ENCODE data around the gene SFRP2.

SFRP2 gene

GRCh38 chr4:153784166-153784699, 4.7 kb downstream of the SFRP2 start:
- H3K36me3 ChIP-seq (ENCODE audit: control insufficient read depth, insufficient read depth, low read length) = peaks cover 66% of the 10 kb centered on the region
- H3K27me3 ChIP-seq (ENCODE audit: control insufficient read depth, insufficient read depth, low read length) = peaks cover 18% of the 10 kb centered on the region
- no peak overlapping the region for H3K27ac ChIP-seq (ENCODE audit: low read depth, low read length)
- H3K9ac ChIP-seq (ENCODE audit: low read length) = no peak overlapping the region
- H3K9me3 ChIP-seq (ENCODE audit: control insufficient read depth, insufficient read depth, low read depth, low read length) = no peaks in the 10 kb centered on the region
- no peak overlapping the region for H3K4me3 ChIP-seq (ENCODE audit: low read depth, low read length)
- H3K4me1 ChIP-seq (ENCODE audit: control insufficient read depth, insufficient read depth, low read length) = peaks cover 25% of the 10 kb centered on the region

GRCh38 chr4:153782581-153782980, 6.3 kb downstream of the SFRP2 start:
- H3K27me3 ChIP-seq (ENCODE audit: control insufficient read depth, insufficient read depth, low read length) = peaks cover 2% of the 10 kb centered on the region; the same call in 1 of the 2 replicates
- H3K9ac ChIP-seq (ENCODE audit: low read length) = no peak overlapping the region
- peaks cover 63% of the 10 kb centered on the region for H3K36me3 ChIP-seq (ENCODE audit: control insufficient read depth, insufficient read depth, low read length)
- no peaks in the 10 kb centered on the region; the same call in 1 of the 2 replicates for H3K9me3 ChIP-seq (ENCODE audit: control insufficient read depth, insufficient read depth, low read depth, low read length)
- H3K4me1 ChIP-seq (ENCODE audit: control insufficient read depth, insufficient read depth, low read length) = peaks cover 22% of the 10 kb centered on the region
- H3K27ac ChIP-seq (ENCODE audit: low read depth, low read length) = no peak overlapping the region
- no peak overlapping the region for H3K4me3 ChIP-seq (ENCODE audit: low read depth, low read length)

GRCh38 chr4:153781717-153782416, 7.0 kb downstream of the SFRP2 start:
- Histone ChIP-seq H3K9me3 (ENCODE audit: control insufficient read depth, insufficient read depth, low read depth, low read length) (no peaks in the 10 kb centered on the region; the same call in 1 of the 2 replicates), H3K27ac (ENCODE audit: low read depth, low read length) (no peak overlapping the region), H3K27me3 (ENCODE audit: control insufficient read depth, insufficient read depth, low read length) (no peaks in the 10 kb centered on the region), H3K4me1 (ENCODE audit: control insufficient read depth, insufficient read depth, low read length) (peaks cover 22% of the 10 kb centered on the region), H3K4me3 (ENCODE audit: low read depth, low read length) (no peak overlapping the region), H3K36me3 (ENCODE audit: control insufficient read depth, insufficient read depth, low read length) (peaks cover 60% of the 10 kb centered on the region), H3K9ac (ENCODE audit: low read length) (no peak overlapping the region)

GRCh38 chr4:153781280-153781679, 7.6 kb downstream of the SFRP2 start:
- H3K4me3 ChIP-seq (ENCODE audit: low read depth, low read length) = no peak overlapping the region
- H3K9me3 ChIP-seq (ENCODE audit: control insufficient read depth, insufficient read depth, low read depth, low read length) = no peaks in the 10 kb centered on the region; the same call in 1 of the 2 replicates
- H3K27ac ChIP-seq (ENCODE audit: low read depth, low read length) = no peak overlapping the region
- H3K36me3 ChIP-seq (ENCODE audit: control insufficient read depth, insufficient read depth, low read length) = peaks cover 57% of the 10 kb centered on the region
- peaks cover 19% of the 10 kb centered on the region; the same call in 1 of the 2 replicates for H3K4me1 ChIP-seq (ENCODE audit: control insufficient read depth, insufficient read depth, low read length)
- no peak overlapping the region for H3K9ac ChIP-seq (ENCODE audit: low read length)
- no peaks in the 10 kb centered on the region for H3K27me3 ChIP-seq (ENCODE audit: control insufficient read depth, insufficient read depth, low read length)

- Histone ChIP-seq H3K36me3 (ENCODE audit: control insufficient read depth, insufficient read depth, low read length) (peaks cover 55% of the 10 kb centered on the region), H3K27ac (ENCODE audit: low read depth, low read length) (no peak overlapping the region), H3K4me3 (ENCODE audit: low read depth, low read length) (no peak overlapping the region), H3K9me3 (ENCODE audit: control insufficient read depth, insufficient read depth, low read depth, low read length) (no peaks in the 10 kb centered on the region; the same call in 1 of the 2 replicates), H3K9ac (ENCODE audit: low read length) (no peak overlapping the region), H3K27me3 (ENCODE audit: control insufficient read depth, insufficient read depth, low read length) (no peaks in the 10 kb centered on the region), H3K4me1 (ENCODE audit: control insufficient read depth, insufficient read depth, low read length) (0 out of 2 replicates have a peak, but pooled peaks cover 15% of the 10 kb centered on the region)
Measured at GRCh38 chr4:153780876-153781275, 8.0 kb downstream of the SFRP2 start.

- H3K4me3 ChIP-seq (ENCODE audit: low read depth, low read length) = no peak overlapping the region
- H3K9ac ChIP-seq (ENCODE audit: low read length) = no peak overlapping the region
- H3K9me3 ChIP-seq (ENCODE audit: control insufficient read depth, insufficient read depth, low read depth, low read length) = no peaks in the 10 kb centered on the region; the same call in 1 of the 2 replicates
- no peaks in the 10 kb centered on the region for H3K27me3 ChIP-seq (ENCODE audit: control insufficient read depth, insufficient read depth, low read length)
- H3K36me3 ChIP-seq (ENCODE audit: control insufficient read depth, insufficient read depth, low read length) = peaks cover 50% of the 10 kb centered on the region
- H3K4me1 ChIP-seq (ENCODE audit: control insufficient read depth, insufficient read depth, low read length) = 0 out of 2 replicates have a peak, but pooled peaks cover 13% of the 10 kb centered on the region
- H3K27ac ChIP-seq (ENCODE audit: low read depth, low read length) = no peak overlapping the region
Measured at GRCh38 chr4:153780221-153780620, 8.7 kb downstream of the SFRP2 start.

GRCh38 chr4:153778383-153778782, 10.5 kb downstream of the SFRP2 start:
- no peaks in the 10 kb centered on the region; the same call in 1 of the 2 replicates for H3K9me3 ChIP-seq (ENCODE audit: control insufficient read depth, insufficient read depth, low read depth, low read length)

GRCh38 chr4:153777421-153777820, 11.5 kb downstream of the SFRP2 start:
- Histone ChIP-seq H3K36me3 (ENCODE audit: control insufficient read depth, insufficient read depth, low read length) (peaks cover 22% of the 10 kb centered on the region), H3K4me3 (ENCODE audit: low read depth, low read length) (no peak overlapping the region), H3K9ac (ENCODE audit: low read length) (no peak overlapping the region), H3K4me1 (ENCODE audit: control insufficient read depth, insufficient read depth, low read length) (peaks cover 11% of the 10 kb centered on the region; the same call in 1 of the 2 replicates), H3K27ac (ENCODE audit: low read depth, low read length) (no peak overlapping the region), H3K9me3 (ENCODE audit: control insufficient read depth, insufficient read depth, low read depth, low read length) (no peaks in the 10 kb centered on the region; the same call in 1 of the 2 replicates), H3K27me3 (ENCODE audit: control insufficient read depth, insufficient read depth, low read length) (no peaks in the 10 kb centered on the region)

More at GRCh38 chr4:153778383-153778782, 10.5 kb downstream of the SFRP2 start:
- H3K36me3 ChIP-seq (ENCODE audit: control insufficient read depth, insufficient read depth, low read length) = peaks cover 32% of the 10 kb centered on the region
- no peaks in the 10 kb centered on the region for H3K27me3 ChIP-seq (ENCODE audit: control insufficient read depth, insufficient read depth, low read length)
- H3K27ac ChIP-seq (ENCODE audit: low read depth, low read length) = no peak overlapping the region
- H3K4me1 ChIP-seq (ENCODE audit: control insufficient read depth, insufficient read depth, low read length) = peaks cover 13% of the 10 kb centered on the region; the same call in 1 of the 2 replicates
- H3K4me3 ChIP-seq (ENCODE audit: low read depth, low read length) = no peak overlapping the region
- no peak overlapping the region for H3K9ac ChIP-seq (ENCODE audit: low read length)

- H3K4me1 ChIP-seq (ENCODE audit: control insufficient read depth, insufficient read depth, low read length) = peaks cover 6% of the 10 kb centered on the region; the same call in 1 of the 2 replicates
- H3K9me3 ChIP-seq (ENCODE audit: control insufficient read depth, insufficient read depth, low read depth, low read length) = no peaks in the 10 kb centered on the region; the same call in 1 of the 2 replicates
- H3K27ac ChIP-seq (ENCODE audit: low read depth, low read length) = no peak overlapping the region
- no peak overlapping the region for H3K4me3 ChIP-seq (ENCODE audit: low read depth, low read length)
- H3K27me3 ChIP-seq (ENCODE audit: control insufficient read depth, insufficient read depth, low read length) = no peaks in the 10 kb centered on the region
- H3K9ac ChIP-seq (ENCODE audit: low read length) = no peak overlapping the region
- H3K36me3 ChIP-seq (ENCODE audit: control insufficient read depth, insufficient read depth, low read length) = peaks cover 14% of the 10 kb centered on the region
Measured at GRCh38 chr4:153776601-153777000, 12.3 kb downstream of the SFRP2 start.

- Histone ChIP-seq H3K4me3 (ENCODE audit: low read depth, low read length) (no peak overlapping the region), H3K36me3 (ENCODE audit: control insufficient read depth, insufficient read depth, low read length) (no peaks in the 10 kb centered on the region), H3K27ac (ENCODE audit: low read depth, low read length) (no peak overlapping the region), H3K9me3 (ENCODE audit: control insufficient read depth, insufficient read depth, low read depth, low read length) (no peaks in the 10 kb centered on the region; the same call in 1 of the 2 replicates), H3K9ac (ENCODE audit: low read length) (no peak overlapping the region), H3K4me1 (ENCODE audit: control insufficient read depth, insufficient read depth, low read length) (peaks cover 4% of the 10 kb centered on the region; the same call in 1 of the 2 replicates), H3K27me3 (ENCODE audit: control insufficient read depth, insufficient read depth, low read length) (no peaks in the 10 kb centered on the region)
Measured at GRCh38 chr4:153773236-153773690, 15.6 kb downstream of the SFRP2 start.

- H3K36me3 ChIP-seq (ENCODE audit: control insufficient read depth, insufficient read depth, low read length) = no peaks in the 10 kb centered on the region
- no peak overlapping the region for H3K9ac ChIP-seq (ENCODE audit: low read length)
- H3K9me3 ChIP-seq (ENCODE audit: control insufficient read depth, insufficient read depth, low read depth, low read length) = no peaks in the 10 kb centered on the region
- H3K27me3 ChIP-seq (ENCODE audit: control insufficient read depth, insufficient read depth, low read length) = no peaks in the 10 kb centered on the region
- no peak overlapping the region for H3K4me3 ChIP-seq (ENCODE audit: low read depth, low read length)
- H3K4me1 ChIP-seq (ENCODE audit: control insufficient read depth, insufficient read depth, low read length) = peaks cover 4% of the 10 kb centered on the region; the same call in 1 of the 2 replicates
- no peak overlapping the region for H3K27ac ChIP-seq (ENCODE audit: low read depth, low read length)
Measured at GRCh38 chr4:153771046-153771445, 17.8 kb downstream of the SFRP2 start.
